T-helper 1 cell treated with Interleukin-12 subunit alpha and Interleukin-12 subunit beta and Interleukin-4 antibody, amounts not matched to agents 30 μg/mL and 1 μg/mL, for 36 hours (primary cell): Measurements from ENCODE around the gene PABPN1L.

Experiments
- H3K27ac Mint-ChIP-seq: one replicate; pipeline ENCODE4 v1.8.0; 2021; ENCODE audit warnings: mild to moderate bottlenecking, mixed read lengths
- H3K27me3 Mint-ChIP-seq: one replicate; pipeline ENCODE4 v1.8.0; 2021; ENCODE audit warnings: low read depth, mixed read lengths
- H3K36me3 Mint-ChIP-seq: one replicate; pipeline ENCODE4 v1.8.0; 2021; ENCODE audit warnings: low read depth, mixed read lengths
- H3K4me1 Mint-ChIP-seq: one replicate; pipeline ENCODE4 v1.8.0; 2021; ENCODE audit warnings: low read depth, mixed read lengths
- H3K4me3 Mint-ChIP-seq: one replicate; pipeline ENCODE4 v1.8.0; 2021; ENCODE audit warnings: mild to moderate bottlenecking, moderate library complexity, mixed read lengths
- H3K9me3 Mint-ChIP-seq: one replicate; pipeline ENCODE4 v1.8.0; 2021; ENCODE audit warnings: mixed read lengths

Gene PABPN1L

GRCh38 chr16:88906535-88907105, 40.2 kb upstream of the PABPN1L start:
- Mint-ChIP-seq H3K4me3 (no peak overlapping the region), H3K27me3 (no peaks in the 10 kb centered on the region), H3K27ac (no peak overlapping the region), H3K9me3 (no peaks in the 10 kb centered on the region), H3K4me1 (no peaks in the 10 kb centered on the region), H3K36me3 (no peaks in the 10 kb centered on the region)

DNA sequence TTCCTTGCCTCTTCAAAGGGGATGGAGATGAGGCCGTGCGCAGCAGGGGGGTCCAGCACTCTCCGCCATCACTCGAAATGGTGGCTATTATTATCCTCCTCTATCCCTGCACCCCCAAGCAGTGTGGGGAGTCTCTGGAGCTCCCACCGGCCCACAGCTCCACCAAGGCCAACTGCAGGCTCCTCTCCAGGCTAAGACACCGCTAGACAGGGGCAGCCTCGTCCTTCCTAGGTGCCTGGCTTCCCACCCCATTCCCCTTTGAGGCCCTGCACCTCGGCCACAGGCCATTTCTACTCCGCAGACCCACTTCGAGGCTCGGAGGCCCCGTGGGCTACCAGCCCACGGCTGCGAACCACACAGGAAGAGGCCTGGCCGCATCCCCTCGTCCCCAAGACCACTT, 39.6 kb upstream of the PABPN1L start:
- no peak overlapping the region for H3K4me3 Mint-ChIP-seq

GRCh38 chr16:88905563-88905962, 39.1 kb upstream of the PABPN1L start:
- H3K4me3 Mint-ChIP-seq, result no peak overlapping the region
- H3K36me3 Mint-ChIP-seq, result no peaks in the 10 kb centered on the region
- H3K27me3 Mint-ChIP-seq, result no peaks in the 10 kb centered on the region
- no peaks in the 10 kb centered on the region for H3K9me3 Mint-ChIP-seq
- H3K4me1 Mint-ChIP-seq, result no peaks in the 10 kb centered on the region
- no peak overlapping the region for H3K27ac Mint-ChIP-seq

More for the DNA sequence above, 39.6 kb upstream of the PABPN1L start:
- H3K4me1 Mint-ChIP-seq, result no peaks in the 10 kb centered on the region
- H3K36me3 Mint-ChIP-seq, result no peaks in the 10 kb centered on the region
- no peaks in the 10 kb centered on the region for H3K9me3 Mint-ChIP-seq
- no peaks in the 10 kb centered on the region for H3K27me3 Mint-ChIP-seq
- H3K27ac Mint-ChIP-seq, result no peak overlapping the region

- Mint-ChIP-seq H3K9me3 (no peaks in the 10 kb centered on the region), H3K4me1 (no peaks in the 10 kb centered on the region), H3K36me3 (no peaks in the 10 kb centered on the region), H3K4me3 (no peak overlapping the region), H3K27ac (no peak overlapping the region), H3K27me3 (no peaks in the 10 kb centered on the region)
Observed at GRCh38 chr16:88904676-88905365, 38.4 kb upstream of the PABPN1L start.

GRCh38 chr16:88903267-88903666, 36.8 kb upstream of the PABPN1L start:
- Mint-ChIP-seq H3K36me3 (no peaks in the 10 kb centered on the region), H3K27ac (no peak overlapping the region), H3K9me3 (no peaks in the 10 kb centered on the region), H3K27me3 (no peaks in the 10 kb centered on the region), H3K4me1 (no peaks in the 10 kb centered on the region), H3K4me3 (no peak overlapping the region)

GRCh38 chr16:88902744-88903143, 36.3 kb upstream of the PABPN1L start:
- H3K9me3 Mint-ChIP-seq, result no peaks in the 10 kb centered on the region

DNA sequence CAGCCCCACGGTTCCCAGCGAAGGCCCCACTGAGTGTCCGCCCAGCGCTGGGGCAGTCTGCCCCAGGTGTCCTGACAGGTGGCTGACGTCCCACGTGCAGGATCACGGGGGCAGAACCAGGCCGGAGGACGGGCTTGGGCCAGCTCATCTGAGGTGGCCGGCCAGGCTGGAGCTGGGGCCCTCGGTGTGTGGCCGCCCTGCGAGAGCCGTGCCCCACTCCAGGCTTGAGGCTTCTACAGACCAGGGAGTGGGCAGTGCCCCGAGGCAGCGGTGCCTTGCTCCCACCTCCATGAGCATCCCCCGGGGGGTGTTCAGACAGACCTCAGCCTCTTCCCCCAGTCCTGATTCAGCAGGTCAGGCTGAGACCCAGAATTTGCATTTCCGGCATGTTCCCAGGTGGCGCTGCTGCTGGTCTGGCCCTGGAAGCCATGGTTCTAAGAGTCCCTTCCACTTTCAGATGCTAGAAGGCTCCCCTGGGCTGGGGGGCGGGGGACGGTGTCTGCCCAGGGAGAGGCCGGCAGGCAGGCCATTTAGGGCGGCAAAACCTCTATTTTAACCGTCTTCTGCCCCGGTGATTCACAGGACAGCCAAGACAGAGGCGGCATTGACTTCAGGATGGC, 35.4 kb upstream of the PABPN1L start:
- Mint-ChIP-seq H3K27ac (no peak overlapping the region), H3K4me1 (no peaks in the 10 kb centered on the region), H3K27me3 (no peaks in the 10 kb centered on the region), H3K9me3 (no peaks in the 10 kb centered on the region), H3K4me3 (no peak overlapping the region), H3K36me3 (no peaks in the 10 kb centered on the region)

More at GRCh38 chr16:88902744-88903143, 36.3 kb upstream of the PABPN1L start:
- Mint-ChIP-seq H3K27me3 (no peaks in the 10 kb centered on the region), H3K4me3 (no peak overlapping the region), H3K27ac (no peak overlapping the region), H3K36me3 (no peaks in the 10 kb centered on the region), H3K4me1 (no peaks in the 10 kb centered on the region)

GRCh38 chr16:88900662-88901052, 34.2 kb upstream of the PABPN1L start:
- H3K27ac Mint-ChIP-seq, result no peak overlapping the region
- no peaks in the 10 kb centered on the region for H3K27me3 Mint-ChIP-seq
- H3K36me3 Mint-ChIP-seq, result no peaks in the 10 kb centered on the region
- no peaks in the 10 kb centered on the region for H3K9me3 Mint-ChIP-seq
- no peak overlapping the region for H3K4me3 Mint-ChIP-seq
- no peaks in the 10 kb centered on the region for H3K4me1 Mint-ChIP-seq

GRCh38 chr16:88899901-88900661, 33.6 kb upstream of the PABPN1L start:
- Mint-ChIP-seq H3K9me3 (no peaks in the 10 kb centered on the region), H3K27ac (no peak overlapping the region), H3K36me3 (no peaks in the 10 kb centered on the region), H3K4me3 (no peak overlapping the region), H3K27me3 (no peaks in the 10 kb centered on the region), H3K4me1 (no peaks in the 10 kb centered on the region)

DNA sequence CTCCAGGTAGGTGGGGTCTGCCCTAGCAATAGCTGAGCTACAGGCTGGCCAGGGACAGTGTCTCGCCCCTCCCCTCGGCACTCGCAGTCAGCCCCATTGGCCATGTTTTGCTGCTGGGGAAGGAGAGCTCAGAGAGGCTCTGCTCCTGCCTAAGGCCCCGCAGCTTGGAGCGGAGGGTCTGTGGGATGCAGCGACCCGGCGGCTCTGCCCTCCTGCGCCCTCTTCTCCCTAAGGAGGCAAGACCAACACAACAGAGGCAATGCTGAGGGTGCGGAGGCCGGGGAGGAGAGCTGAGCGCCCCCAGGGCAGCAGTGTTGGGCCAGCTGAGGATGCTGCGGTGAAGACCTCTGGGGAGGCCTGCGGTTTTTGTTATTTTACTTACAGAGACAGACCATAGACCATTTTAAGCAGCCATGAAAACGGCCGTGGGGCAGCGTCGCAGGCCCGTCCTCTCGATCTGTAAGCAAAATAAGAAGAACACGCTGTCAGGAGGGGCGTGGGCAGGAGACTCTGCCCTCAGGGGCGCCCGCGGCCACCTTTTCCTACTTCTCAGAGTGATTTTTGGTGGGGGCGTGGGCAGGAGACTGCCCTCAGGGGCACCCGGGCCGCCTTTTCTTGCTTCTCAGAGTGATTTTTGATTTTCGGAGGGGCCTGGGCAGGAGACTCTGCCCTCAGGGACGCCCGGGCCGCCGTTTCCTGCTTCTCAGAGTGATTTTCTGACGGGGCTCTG, 31.4 kb upstream of the PABPN1L start:
- no peak overlapping the region for H3K4me3 Mint-ChIP-seq
- no peaks in the 10 kb centered on the region for H3K36me3 Mint-ChIP-seq
- no peaks in the 10 kb centered on the region for H3K9me3 Mint-ChIP-seq
- no peak overlapping the region for H3K27ac Mint-ChIP-seq
- no peaks in the 10 kb centered on the region for H3K27me3 Mint-ChIP-seq
- H3K4me1 Mint-ChIP-seq, result no peaks in the 10 kb centered on the region

DNA sequence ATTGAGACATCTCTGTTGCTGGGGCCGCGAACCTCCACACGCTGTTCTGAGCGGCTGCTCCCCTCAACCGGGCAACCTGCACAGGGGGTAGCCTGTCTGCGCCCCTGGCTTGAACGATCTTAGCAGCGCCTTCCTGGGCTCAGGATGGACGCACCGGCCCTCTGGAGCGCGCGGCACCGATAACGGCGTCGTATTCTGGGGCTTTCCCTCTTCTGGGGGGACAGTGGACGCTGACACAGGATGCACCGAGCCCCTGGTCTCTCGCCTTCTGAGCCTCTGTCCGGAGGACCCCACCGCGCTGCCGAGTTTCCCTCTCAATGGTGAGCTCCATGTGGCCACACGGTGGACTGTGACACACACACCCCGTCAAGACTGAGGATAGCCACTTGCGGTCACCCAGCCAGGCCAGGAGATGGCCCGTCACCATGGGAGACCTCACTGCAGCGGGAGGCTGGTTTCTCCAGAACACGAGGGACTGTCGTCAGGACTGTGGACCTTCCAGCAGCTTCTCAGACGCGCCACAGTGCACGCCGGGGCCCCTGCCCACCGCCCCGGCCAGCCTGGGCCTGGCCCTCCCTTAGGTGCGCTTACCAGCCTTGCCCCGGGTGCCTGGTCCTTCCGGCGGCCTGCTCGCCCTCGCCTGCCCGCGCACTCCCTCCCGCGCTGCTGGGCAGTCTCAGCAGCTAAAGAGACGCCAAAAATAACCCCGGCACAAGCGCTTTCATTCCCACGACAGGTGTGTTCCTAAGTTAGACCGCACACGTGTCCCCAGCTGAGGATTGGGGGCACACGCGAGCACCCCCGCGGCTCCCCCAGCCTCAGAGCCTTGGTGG, 30.0 kb upstream of the PABPN1L start:
- Mint-ChIP-seq H3K36me3 (no peaks in the 10 kb centered on the region), H3K4me3 (no peak overlapping the region), H3K27me3 (no peaks in the 10 kb centered on the region), H3K9me3 (no peaks in the 10 kb centered on the region), H3K4me1 (no peaks in the 10 kb centered on the region), H3K27ac (no peak overlapping the region)

GRCh38 chr16:88895335-88895734, 28.9 kb upstream of the PABPN1L start:
- H3K4me1 Mint-ChIP-seq, result no peaks in the 10 kb centered on the region
- no peaks in the 10 kb centered on the region for H3K9me3 Mint-ChIP-seq
- H3K36me3 Mint-ChIP-seq, result no peaks in the 10 kb centered on the region
- no peaks in the 10 kb centered on the region for H3K27me3 Mint-ChIP-seq
- H3K27ac Mint-ChIP-seq, result no peak overlapping the region
- no peak overlapping the region for H3K4me3 Mint-ChIP-seq

GRCh38 chr16:88894681-88895300, 28.3 kb upstream of the PABPN1L start:
- Mint-ChIP-seq H3K36me3 (no peaks in the 10 kb centered on the region), H3K27ac (no peak overlapping the region), H3K27me3 (no peaks in the 10 kb centered on the region), H3K4me3 (no peak overlapping the region), H3K9me3 (no peaks in the 10 kb centered on the region), H3K4me1 (no peaks in the 10 kb centered on the region)
